C1 segment of cervical spinal cord (tissue), 14 donors: ENCODE measurements around the gene SLC22A31.
"Not testable (repeated sequence)": the region's sequence is repeated elsewhere in the genome, so short reads cannot be mapped to it uniquely, and the experiment has no call there.

Experiments
- DNase-seq, 14 donors: peaks; one replicate each; lab custom pipeline; 2025; lab: John Stamatoyannopoulos, UW

The SLC22A31 gene

GRCh38 chr16:89193576-89194293 lies 6.6 kb downstream of the SLC22A31 start:
- DNase-seq: no peak

- DNase-seq: peak in 2 of 14 donors; percentile 6 to 48
Observed at GRCh38 chr16:89192956-89193575, 7.3 kb downstream of the SLC22A31 start.

- peak in 2 of 14 donors; percentile 19 to 22 for DNase-seq
Observed at GRCh38 chr16:89192186-89192955, 8.0 kb downstream of the SLC22A31 start.

GRCh38 chr16:89191901-89192185 lies 8.5 kb downstream of the SLC22A31 start:
- no peak for DNase-seq

- no peak for DNase-seq
Observed at GRCh38 chr16:89191033-89191900, 9.1 kb downstream of the SLC22A31 start.

- DNase-seq: no peak
Observed at GRCh38 chr16:89190150-89190958, 10.0 kb downstream of the SLC22A31 start.

- no peak for DNase-seq
Observed at GRCh38 chr16:89189358-89190025, 10.8 kb downstream of the SLC22A31 start.

- not testable (repeated sequence) for DNase-seq
Observed at GRCh38 chr16:89188471-89189357, 11.6 kb downstream of the SLC22A31 start.

GRCh38 chr16:89187770-89188392 lies 12.5 kb downstream of the SLC22A31 start:
- no peak for DNase-seq

- no peak for DNase-seq
Observed at GRCh38 chr16:89187032-89187769, 13.1 kb downstream of the SLC22A31 start.

GRCh38 chr16:89186593-89187031 lies 13.7 kb downstream of the SLC22A31 start:
- DNase-seq: not testable (repeated sequence)

- DNase-seq: not testable (repeated sequence)
Observed at GRCh38 chr16:89185887-89186592, 14.3 kb downstream of the SLC22A31 start.

- no peak for DNase-seq
Observed at GRCh38 chr16:89184933-89185794, 15.2 kb downstream of the SLC22A31 start.

- DNase-seq: no peak
Observed at GRCh38 chr16:89184677-89184932, 15.7 kb downstream of the SLC22A31 start.

- peak in 1 of 14 donors; percentile 32 for DNase-seq
Observed at GRCh38 chr16:89183975-89184676, 16.2 kb downstream of the SLC22A31 start.

GRCh38 chr16:89183463-89183862 lies 16.9 kb downstream of the SLC22A31 start:
- DNase-seq: no peak
